Breast epithelium (tissue), 3 donors: ENCODE results near the gene SEPTIN6.

Experiments
- CTCF ChIP-seq, 3 donors: fragments of 450-650 bp; IDR thresholded peaks; one replicate each; pipeline ENCODE4 v1.5.1; 2016 to 2017; ENCODE audit warnings: antibody characterized with exemption in 3 of 3, mild to moderate bottlenecking in 3 of 3, moderate library complexity in 3 of 3
- POLR2A ChIP-seq: fragments of 450-650 bp; IDR thresholded peaks from one replicate; pipeline ENCODE4 v1.6.1; 2016; ENCODE audit warnings: antibody characterized with exemption, mild to moderate bottlenecking, moderate library complexity
- POLR2AphosphoS5 ChIP-seq, 3 donors: sonication (generic); formaldehyde crosslinking; IDR thresholded peaks; one replicate each; pipeline ENCODE4 v1.6.1; 2017; ENCODE audit warnings: antibody characterized with exemption in 3 of 3

DNA sequence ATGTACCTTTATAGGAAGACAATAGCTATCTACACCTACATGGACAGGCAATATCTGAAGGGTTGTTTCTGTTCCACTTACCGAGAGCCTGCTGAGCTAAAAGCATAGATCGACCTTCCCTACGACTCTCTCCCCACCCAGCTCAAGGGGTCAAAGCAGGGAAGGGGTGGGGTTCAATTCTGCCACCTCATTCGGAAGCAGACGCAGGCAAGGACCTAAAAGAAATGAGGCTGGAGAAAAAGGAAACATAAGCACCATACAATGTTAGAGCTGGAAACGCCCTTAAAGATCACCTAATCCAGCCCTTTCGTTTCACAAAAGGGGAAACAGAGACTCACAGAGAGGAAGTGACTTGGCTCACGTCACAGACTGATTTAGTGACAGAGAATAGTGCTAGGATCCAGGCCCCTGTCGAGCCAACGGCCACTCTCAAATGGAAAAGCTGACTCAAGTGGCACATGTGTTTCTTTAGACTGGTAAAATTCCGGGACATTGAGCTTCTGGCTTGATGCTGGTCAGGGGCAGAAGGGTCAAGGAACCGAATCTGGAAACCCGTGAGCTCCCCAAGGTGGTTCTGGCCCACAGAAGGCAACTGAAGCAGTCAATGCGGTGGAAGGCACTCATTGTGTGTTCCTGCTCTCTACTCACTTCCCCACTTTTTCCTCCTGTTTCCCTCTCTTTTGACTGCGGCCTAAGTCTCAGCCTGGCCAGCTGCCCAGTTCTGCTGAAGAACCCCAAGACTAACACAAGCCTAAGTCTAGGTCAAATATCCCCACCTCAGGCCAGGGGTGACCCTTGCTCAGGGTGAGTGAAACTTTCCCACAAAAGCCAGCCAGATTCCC is 7.5 kb downstream of the SEPTIN6 start:
- TF ChIP-seq CTCF (IDR thresholded peaks at IDR 0.05), result no peak
- TF ChIP-seq POLR2A, result no peak
- TF ChIP-seq POLR2AphosphoS5 (IDR thresholded peaks at IDR 0.05), result no peak
